ENCODE data around the gene DIAPH1.

DNA sequence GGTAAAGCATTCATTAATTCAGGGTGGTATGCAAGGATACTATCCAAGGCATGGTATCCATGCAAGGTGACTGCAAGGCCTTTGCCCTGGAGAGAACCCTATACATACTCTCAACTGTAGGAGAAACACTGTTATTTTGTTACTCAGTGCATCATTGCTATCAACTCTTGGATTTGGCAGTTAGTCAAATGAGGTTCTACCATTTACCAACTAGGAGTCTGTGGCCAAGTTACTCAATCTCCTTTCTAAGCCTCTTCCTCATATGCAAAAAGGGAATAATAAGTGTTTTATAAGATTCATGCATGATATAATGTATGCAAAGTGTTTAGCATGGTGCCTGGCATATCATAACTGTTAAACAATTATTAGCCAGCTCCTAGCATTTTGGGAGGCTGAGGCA is 139.0 kb downstream of the DIAPH1 start:
- TF ChIP-seq, protein P1, sequence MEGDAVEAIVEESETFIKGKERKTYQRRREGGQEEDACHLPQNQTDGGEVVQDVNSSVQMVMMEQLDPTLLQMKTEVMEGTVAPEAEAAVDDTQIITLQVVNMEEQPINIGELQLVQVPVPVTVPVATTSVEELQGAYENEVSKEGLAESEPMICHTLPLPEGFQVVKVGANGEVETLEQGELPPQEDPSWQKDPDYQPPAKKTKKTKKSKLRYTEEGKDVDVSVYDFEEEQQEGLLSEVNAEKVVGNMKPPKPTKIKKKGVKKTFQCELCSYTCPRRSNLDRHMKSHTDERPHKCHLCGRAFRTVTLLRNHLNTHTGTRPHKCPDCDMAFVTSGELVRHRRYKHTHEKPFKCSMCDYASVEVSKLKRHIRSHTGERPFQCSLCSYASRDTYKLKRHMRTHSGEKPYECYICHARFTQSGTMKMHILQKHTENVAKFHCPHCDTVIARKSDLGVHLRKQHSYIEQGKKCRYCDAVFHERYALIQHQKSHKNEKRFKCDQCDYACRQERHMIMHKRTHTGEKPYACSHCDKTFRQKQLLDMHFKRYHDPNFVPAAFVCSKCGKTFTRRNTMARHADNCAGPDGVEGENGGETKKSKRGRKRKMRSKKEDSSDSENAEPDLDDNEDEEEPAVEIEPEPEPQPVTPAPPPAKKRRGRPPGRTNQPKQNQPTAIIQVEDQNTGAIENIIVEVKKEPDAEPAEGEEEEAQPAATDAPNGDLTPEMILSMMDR (IDR thresholded peaks at IDR 0.05), result no peak
- TF ChIP-seq EZH2 (IDR thresholded peaks at IDR 0.05), result no peak
- no peak for TF ChIP-seq EZH2phosphoT487 (IDR thresholded peaks at IDR 0.05)

Data from neural progenitor cell (in vitro differentiated cells).